Gastroesophageal sphincter (tissue), 4 donors: ENCODE measurements around the gene TNXB. TPM values are rescaled to one million over a fixed set of nuclear protein-coding genes. Genes with fewer than 3 reads are reported as not detected.
A peak's percentile ranks its signal among the peaks of the same experiment; 100 is the strongest.
"Not testable (repeated sequence)": the region's sequence is repeated elsewhere in the genome, so short reads cannot be mapped to it uniquely, and the experiment has no call there.

Experiments
- ATAC-seq: fragments of 150-250 bp; one replicate; pipeline ENCODE4 v1.9.1; 2016; ENCODE audit warnings: mild to moderate bottlenecking, moderate library complexity
- H3K27ac ChIP-seq, 4 donors: fragments of 200-600 bp; sonication (generic) in 3 of 4; 1 replicate in 3 of 4; 2 replicates in 1 of 4; pipeline ENCODE4 v1.5.1; 2016 to 2019
- H3K27me3 ChIP-seq: fragments of 200-600 bp; sonication (generic); one replicate; pipeline ENCODE4 v1.5.1; 2019
- H3K36me3 ChIP-seq, 2 donors: fragments of 200-600 bp; sonication (generic); one replicate each; pipeline ENCODE4 v1.5.1; 2019; ENCODE audit warnings: control low read depth in 1 of 2
- H3K4me1 ChIP-seq, 3 donors: fragments of 200-600 bp; sonication (generic); 1 replicate in 2 of 3; 2 replicates in 1 of 3; pipeline ENCODE4 v1.5.1; 2016 to 2019; ENCODE audit warnings: control low read depth in 2 of 3
- H3K4me3 ChIP-seq, 2 donors: fragments of 200-600 bp; sonication (generic); one replicate each; pipeline ENCODE4 v1.5.1; 2019; ENCODE audit warnings: mild to moderate bottlenecking in 1 of 2, moderate library complexity in 1 of 2
- H3K9me3 ChIP-seq, 3 donors: fragments of 200-600 bp; sonication (generic); one replicate each; pipeline ENCODE4 v1.5.1; 2017 to 2019; ENCODE audit warnings: control low read depth in 2 of 3
- EP300 ChIP-seq: sonication (generic); formaldehyde crosslinking; IDR thresholded peaks from one replicate; pipeline ENCODE4 v1.6.1; 2017; ENCODE audit warnings: antibody characterized with exemption, mild to moderate bottlenecking
- POLR2A ChIP-seq, 2 donors: fragments of 450-650 bp; IDR thresholded peaks; one replicate each; pipeline ENCODE4 v1.6.1; 2017; ENCODE audit warnings: antibody characterized with exemption in 2 of 2, mild to moderate bottlenecking in 2 of 2, moderate library complexity in 1 of 2
- POLR2AphosphoS5 ChIP-seq: sonication (generic); formaldehyde crosslinking; IDR thresholded peaks from one replicate; pipeline ENCODE4 v1.6.1; 2017; ENCODE audit warnings: antibody characterized with exemption
- WGBS, 2 donors: methylation state at CpG; one replicate each; pipeline ENCODE4 v1.1.5; 2018; ENCODE audit warnings: low coverage in 1 of 2; 5-methylcytosine and 5-hydroxymethylcytosine counted together
- total RNA-seq, 4 donors: library from RNA; depleted of rRNA; stranded (reverse); fragments of >200 nt; gene quantifications; one replicate each; pipeline ENCODE4 v1.1.0, GENCODE V29; 2016
- TF ChIP-seq, protein P1 (sequence below), 4 experiments: fragments of 200-600 bp in 2 of 4; fragments of 450-650 bp in 2 of 4; sonication (generic) in 1 of 4; IDR thresholded peaks; one replicate each; pipeline ENCODE4 v1.5.1; 2017 to 2019; ENCODE audit warnings: antibody characterized with exemption in 4 of 4, mild to moderate bottlenecking in 2 of 4, moderate library complexity in 2 of 4

The TNXB gene
- total RNA-seq, 4 donors from 2014 or later: 148 to 394 (median 190) TPM

DNA sequence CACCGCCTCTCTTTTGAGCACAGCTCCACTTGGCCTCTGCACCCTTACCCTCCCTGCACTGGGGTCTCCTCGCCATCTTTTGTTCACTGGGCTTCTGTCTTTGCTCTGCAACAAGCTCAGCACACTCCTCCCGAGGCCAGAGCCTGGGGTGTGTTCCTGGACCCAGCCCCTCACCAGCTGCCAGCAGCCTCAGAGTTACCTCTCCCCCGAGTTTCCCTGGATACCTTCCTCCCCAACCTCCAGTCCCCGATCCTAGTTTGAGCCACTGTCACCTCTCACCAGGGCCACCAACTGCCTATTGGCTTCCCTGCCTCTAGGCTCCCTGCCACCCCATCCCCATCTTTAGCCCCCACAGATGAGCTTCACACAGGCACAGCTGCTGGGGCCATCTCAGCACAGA is 58.6 kb downstream of the TNXB start:
- H3K36me3 ChIP-seq: peaks cover 0 to 34% of the 10 kb centered on the region in 2 donors
- ATAC-seq: no peak
- TF ChIP-seq, protein P1, sequence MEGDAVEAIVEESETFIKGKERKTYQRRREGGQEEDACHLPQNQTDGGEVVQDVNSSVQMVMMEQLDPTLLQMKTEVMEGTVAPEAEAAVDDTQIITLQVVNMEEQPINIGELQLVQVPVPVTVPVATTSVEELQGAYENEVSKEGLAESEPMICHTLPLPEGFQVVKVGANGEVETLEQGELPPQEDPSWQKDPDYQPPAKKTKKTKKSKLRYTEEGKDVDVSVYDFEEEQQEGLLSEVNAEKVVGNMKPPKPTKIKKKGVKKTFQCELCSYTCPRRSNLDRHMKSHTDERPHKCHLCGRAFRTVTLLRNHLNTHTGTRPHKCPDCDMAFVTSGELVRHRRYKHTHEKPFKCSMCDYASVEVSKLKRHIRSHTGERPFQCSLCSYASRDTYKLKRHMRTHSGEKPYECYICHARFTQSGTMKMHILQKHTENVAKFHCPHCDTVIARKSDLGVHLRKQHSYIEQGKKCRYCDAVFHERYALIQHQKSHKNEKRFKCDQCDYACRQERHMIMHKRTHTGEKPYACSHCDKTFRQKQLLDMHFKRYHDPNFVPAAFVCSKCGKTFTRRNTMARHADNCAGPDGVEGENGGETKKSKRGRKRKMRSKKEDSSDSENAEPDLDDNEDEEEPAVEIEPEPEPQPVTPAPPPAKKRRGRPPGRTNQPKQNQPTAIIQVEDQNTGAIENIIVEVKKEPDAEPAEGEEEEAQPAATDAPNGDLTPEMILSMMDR (IDR thresholded peaks at IDR 0.05): no peak
- TF ChIP-seq POLR2AphosphoS5: no peak
- no peak for TF ChIP-seq EP300
- TF ChIP-seq POLR2A (IDR thresholded peaks at IDR 0.05): no peak
- no peaks in the 10 kb centered on the region for H3K27me3 ChIP-seq
- no peaks in the 10 kb centered on the region for H3K9me3 ChIP-seq
- H3K27ac ChIP-seq: peak overlapping the region in 1 of 4 donors; percentile 53
- H3K4me1 ChIP-seq: peaks cover 0 to 42% (median 24%) of the 10 kb centered on the region in 3 donors
- no peak overlapping the region for H3K4me3 ChIP-seq
- 50 to 68% methylated on average over 2 to 5 of the region's 5 CpGs for WGBS, 2 donors

DNA sequence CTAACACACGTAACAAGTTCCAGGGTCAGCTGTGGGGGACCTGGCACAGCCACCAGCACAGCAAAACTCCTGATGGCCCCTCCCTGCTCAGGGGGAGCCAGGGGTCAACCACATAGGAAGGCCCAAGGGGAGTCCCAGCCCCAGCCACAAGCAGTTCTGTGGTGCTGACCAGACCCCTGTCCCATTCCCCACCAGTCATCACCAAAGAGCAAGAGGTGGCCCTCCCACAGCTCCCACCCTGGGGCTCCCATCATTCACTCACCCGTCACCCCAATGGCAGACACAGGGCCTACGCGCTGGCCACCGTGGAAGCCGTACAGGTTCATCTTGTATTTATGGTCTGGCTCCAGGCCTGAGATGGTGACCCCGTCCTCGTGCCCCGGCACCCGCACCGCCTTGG is 59.4 kb downstream of the TNXB start:
- no CpG with 5 or more reads among the region's 11 CpGs for WGBS, 2 donors
- not testable (repeated sequence) for H3K27me3 ChIP-seq, ATAC-seq, H3K4me3 ChIP-seq, H3K9me3 ChIP-seq
- peak overlapping the region in 3 of 4 donors; percentile 53 to 80 (median 54) for H3K27ac ChIP-seq
- H3K4me1 ChIP-seq: peaks cover 0 to 42% (median 24%) of the 10 kb centered on the region in 3 donors
- peaks cover 0 to 27% of the 10 kb centered on the region in 2 donors for H3K36me3 ChIP-seq

DNA sequence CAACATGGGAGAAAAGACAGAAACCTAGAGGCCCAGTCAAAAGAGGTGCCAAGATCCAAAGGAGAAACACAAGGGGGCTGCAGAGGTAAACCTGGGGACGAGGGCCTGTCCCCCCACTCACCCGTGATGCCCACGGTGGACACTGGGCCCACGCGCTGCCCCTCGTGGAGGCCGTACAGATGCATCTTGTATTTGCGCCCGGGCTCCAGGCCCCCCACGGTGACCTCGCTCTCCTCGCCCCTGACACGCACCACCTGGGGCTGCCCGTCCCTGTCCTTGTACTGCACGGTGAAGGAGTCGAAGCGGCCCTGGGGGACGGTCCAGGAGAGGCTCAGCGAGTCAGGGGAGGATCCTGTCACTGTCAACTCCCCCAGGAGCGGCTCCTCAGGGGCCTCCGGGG is 60.0 kb downstream of the TNXB start:
- not testable (repeated sequence) for ATAC-seq, H3K27me3 ChIP-seq, H3K4me3 ChIP-seq, H3K9me3 ChIP-seq
- Histone ChIP-seq H3K36me3 (peaks cover 0 to 22% of the 10 kb centered on the region in 2 donors), H3K4me1 (peaks cover 0 to 42% (median 24%) of the 10 kb centered on the region in 3 donors), H3K27ac (peak overlapping the region in 3 of 4 donors; percentile 53 to 80 (median 54))
- WGBS, 2 donors: 90 to 100% methylated on average over 3 to 9 of the region's 21 CpGs

DNA sequence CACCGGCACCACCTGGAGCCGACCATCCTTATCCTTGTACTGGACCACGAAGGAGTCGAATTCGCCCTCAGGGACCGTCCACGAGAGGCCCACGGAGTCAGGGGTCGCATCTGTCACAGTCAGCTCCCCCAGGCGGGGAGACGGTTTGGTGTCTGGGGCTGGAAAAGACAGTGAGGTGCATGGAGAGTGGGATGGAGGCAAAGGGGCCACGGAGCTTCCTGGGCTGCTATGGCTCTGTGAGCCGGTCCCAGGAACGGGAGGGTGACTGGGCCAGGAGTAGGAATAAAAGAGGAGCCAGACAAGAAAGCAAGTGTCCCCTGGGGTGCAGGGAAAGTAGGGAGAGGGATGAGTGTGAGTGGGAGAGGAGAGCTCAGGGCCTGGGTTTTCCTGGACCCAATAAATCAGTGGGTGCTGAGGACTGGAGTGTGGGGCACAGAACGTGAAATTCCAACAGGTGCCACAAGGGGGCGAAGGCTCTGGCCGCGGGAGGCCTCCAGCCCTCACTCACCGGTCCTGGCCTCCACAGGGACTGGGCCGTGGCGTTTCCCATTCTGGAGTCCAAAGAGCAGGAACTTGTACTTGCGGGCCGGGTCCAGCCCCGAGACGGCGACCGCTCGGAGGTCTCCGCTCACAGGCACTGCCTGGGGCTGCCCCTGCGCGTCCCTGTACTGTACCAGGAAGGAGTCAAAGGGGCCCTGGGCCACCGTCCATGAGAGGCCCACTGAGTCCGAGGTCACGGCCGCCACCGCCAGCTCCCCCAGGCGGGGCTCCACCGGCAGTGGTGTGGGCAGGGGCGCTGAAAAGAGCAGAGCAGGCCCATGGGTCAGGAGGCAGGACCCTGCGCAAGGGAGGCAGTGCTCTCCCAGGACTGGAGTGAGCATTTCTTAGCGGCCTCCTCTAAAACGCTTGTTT is 61.0 kb downstream of the TNXB start:
- peak overlapping the region in 3 of 4 donors; percentile 80 to 84 (median 81) for H3K27ac ChIP-seq
- H3K27me3 ChIP-seq: no peaks in the 10 kb centered on the region
- peak; percentile 63 for ATAC-seq
- H3K4me1 ChIP-seq: peaks cover 0 to 42% (median 24%) of the 10 kb centered on the region in 3 donors
- WGBS, 2 donors: 27% methylated on average over 8 of the region's 42 CpGs; no CpG with 5 or more reads in 1 of the 2 donors
- H3K9me3 ChIP-seq: no peaks in the 10 kb centered on the region
- no peak overlapping the region for H3K4me3 ChIP-seq
- peaks cover 0 to 19% of the 10 kb centered on the region in 2 donors for H3K36me3 ChIP-seq
- TF ChIP-seq POLR2A (IDR thresholded peaks at IDR 0.05): no peak
- TF ChIP-seq EP300: no peak
- TF ChIP-seq, protein P1 (IDR thresholded peaks at IDR 0.05): peak in 3 of 4 experiments; percentile 88
- no peak for TF ChIP-seq POLR2AphosphoS5

DNA sequence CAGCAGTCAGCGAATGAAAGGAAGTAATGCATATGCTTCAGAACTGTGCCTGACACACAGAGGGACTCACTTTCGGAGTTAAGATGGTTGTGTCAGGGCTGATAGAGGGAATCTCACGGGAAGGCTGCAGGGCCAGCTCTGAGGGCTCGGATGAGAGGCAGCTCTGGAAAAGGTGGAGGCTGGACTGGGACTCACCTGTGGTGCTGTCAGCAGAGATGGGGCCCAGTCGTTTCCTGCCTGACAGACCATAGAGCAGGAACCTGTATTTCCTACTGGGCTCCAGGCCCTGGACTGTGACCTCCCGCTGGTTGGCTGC is 61.6 kb downstream of the TNXB start:
- Histone ChIP-seq H3K27me3 (no peaks in the 10 kb centered on the region), H3K4me3 (no peak overlapping the region), H3K27ac (peak overlapping the region in 3 of 4 donors; percentile 80 to 84 (median 81)), H3K9me3 (no peaks in the 10 kb centered on the region), H3K4me1 (peaks cover 0 to 42% (median 24%) of the 10 kb centered on the region in 3 donors), H3K36me3 (peaks cover 0 to 12% of the 10 kb centered on the region in 2 donors)
- ATAC-seq: no peak
- TF ChIP-seq POLR2AphosphoS5 (no peak), POLR2A (IDR thresholded peaks at IDR 0.05) (no peak)
- 40 to 53% methylated on average over 1 to 5 of the region's 6 CpGs for WGBS, 2 donors

DNA sequence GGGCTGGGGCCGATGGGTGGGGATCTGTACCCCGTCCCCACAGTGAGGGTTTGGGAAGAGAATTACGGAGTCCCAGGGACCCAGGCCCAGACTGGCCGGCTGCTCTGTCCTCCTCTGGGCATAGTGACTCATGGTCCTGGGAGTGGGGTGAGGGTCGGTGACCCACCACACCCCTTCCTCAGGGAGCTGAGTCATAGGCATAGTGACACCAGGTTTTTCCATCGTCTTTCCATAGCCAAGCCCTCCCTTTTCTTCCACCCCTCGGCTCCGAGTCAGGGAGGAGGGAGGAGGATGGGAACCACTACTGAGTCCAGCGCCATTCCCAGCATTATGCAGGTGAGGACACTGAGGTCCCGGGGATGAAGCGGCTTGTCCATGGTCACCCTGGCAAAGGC is 62.1 kb downstream of the TNXB start:
- TF ChIP-seq POLR2AphosphoS5: peak; percentile 62
- no peak for TF ChIP-seq EP300
- Histone ChIP-seq H3K27me3 (no peaks in the 10 kb centered on the region), H3K4me1 (peaks cover 0 to 42% (median 24%) of the 10 kb centered on the region in 3 donors), H3K36me3 (peaks cover 0 to 10% of the 10 kb centered on the region in 2 donors), H3K4me3 (no peak overlapping the region), H3K9me3 (no peaks in the 10 kb centered on the region), H3K27ac (peak overlapping the region; percentile 3 to 84 (median 80))
- ATAC-seq: peak; percentile 81
- WGBS, 2 donors: 17% methylated on average over 2 of the region's 11 CpGs; no CpG with 5 or more reads in 1 of the 2 donors
